Limb (tissue), 2 donors: Measurements from ENCODE around the gene PRKCA.
A peak's percentile ranks its signal among the peaks of the same experiment; 100 is the strongest.
"Not testable (repeated sequence)": the region's sequence is repeated elsewhere in the genome, so short reads cannot be mapped to it uniquely, and the experiment has no call there.

Experiments
- DNase-seq, 2 donors: peaks; one replicate each; pipeline ENCODE4 v3.0.0-alpha.2; 2016; ENCODE audit errors: extremely low spot score in 2 of 2

Gene PRKCA

GRCh38 chr17:66290101-66290722 is 12.2 kb upstream of the PRKCA start:
- DNase-seq: no peak

- DNase-seq: no peak
Observed at GRCh38 chr17:66292353-66292752, 10.1 kb upstream of the PRKCA start.

GRCh38 chr17:66296289-66296725 is 6.1 kb upstream of the PRKCA start:
- no peak for DNase-seq

- not testable (repeated sequence) for DNase-seq
Observed at GRCh38 chr17:66297443-66297842, 5.0 kb upstream of the PRKCA start.

GRCh38 chr17:66299711-66300110 is 2.7 kb upstream of the PRKCA start:
- DNase-seq: no peak

GRCh38 chr17:66300956-66301355 is 1.5 kb upstream of the PRKCA start:
- no peak for DNase-seq

- DNase-seq: no peak
Observed at GRCh38 chr17:66301367-66301863, 998 bp upstream of the PRKCA start.

GRCh38 chr17:66302761-66303626 is 581 bp downstream of the PRKCA start:
- peak; percentile 14 to 63 for DNase-seq

GRCh38 chr17:66304304-66305174 is 2.1 kb downstream of the PRKCA start:
- DNase-seq: no peak

GRCh38 chr17:66306446-66306845 is 4.0 kb downstream of the PRKCA start:
- DNase-seq: no peak

GRCh38 chr17:66307257-66307656 is 4.8 kb downstream of the PRKCA start:
- no peak for DNase-seq

- no peak for DNase-seq
Observed at GRCh38 chr17:66308856-66309255, 6.4 kb downstream of the PRKCA start.

- DNase-seq: peak in 1 of 2 donors; percentile 22
Observed at GRCh38 chr17:66309793-66310192, 7.4 kb downstream of the PRKCA start.

GRCh38 chr17:66310528-66311148 is 8.2 kb downstream of the PRKCA start:
- no peak for DNase-seq

- no peak for DNase-seq
Observed at GRCh38 chr17:66312912-66313311, 10.5 kb downstream of the PRKCA start.

- DNase-seq: no peak
Observed at GRCh38 chr17:66313325-66313724, 10.9 kb downstream of the PRKCA start.

GRCh38 chr17:66313995-66314659 is 11.7 kb downstream of the PRKCA start:
- DNase-seq: no peak

GRCh38 chr17:66317629-66318028 is 15.2 kb downstream of the PRKCA start:
- no peak for DNase-seq

GRCh38 chr17:66319226-66319625 is 16.8 kb downstream of the PRKCA start:
- no peak for DNase-seq

GRCh38 chr17:66322764-66323163 is 20.4 kb downstream of the PRKCA start:
- no peak for DNase-seq
